ENCODE results near the gene GGT1.
"Not testable (repeated sequence)": the region's sequence is repeated elsewhere in the genome, so short reads cannot be mapped to it uniquely, and the experiment has no call there.

The GGT1 gene

DNA sequence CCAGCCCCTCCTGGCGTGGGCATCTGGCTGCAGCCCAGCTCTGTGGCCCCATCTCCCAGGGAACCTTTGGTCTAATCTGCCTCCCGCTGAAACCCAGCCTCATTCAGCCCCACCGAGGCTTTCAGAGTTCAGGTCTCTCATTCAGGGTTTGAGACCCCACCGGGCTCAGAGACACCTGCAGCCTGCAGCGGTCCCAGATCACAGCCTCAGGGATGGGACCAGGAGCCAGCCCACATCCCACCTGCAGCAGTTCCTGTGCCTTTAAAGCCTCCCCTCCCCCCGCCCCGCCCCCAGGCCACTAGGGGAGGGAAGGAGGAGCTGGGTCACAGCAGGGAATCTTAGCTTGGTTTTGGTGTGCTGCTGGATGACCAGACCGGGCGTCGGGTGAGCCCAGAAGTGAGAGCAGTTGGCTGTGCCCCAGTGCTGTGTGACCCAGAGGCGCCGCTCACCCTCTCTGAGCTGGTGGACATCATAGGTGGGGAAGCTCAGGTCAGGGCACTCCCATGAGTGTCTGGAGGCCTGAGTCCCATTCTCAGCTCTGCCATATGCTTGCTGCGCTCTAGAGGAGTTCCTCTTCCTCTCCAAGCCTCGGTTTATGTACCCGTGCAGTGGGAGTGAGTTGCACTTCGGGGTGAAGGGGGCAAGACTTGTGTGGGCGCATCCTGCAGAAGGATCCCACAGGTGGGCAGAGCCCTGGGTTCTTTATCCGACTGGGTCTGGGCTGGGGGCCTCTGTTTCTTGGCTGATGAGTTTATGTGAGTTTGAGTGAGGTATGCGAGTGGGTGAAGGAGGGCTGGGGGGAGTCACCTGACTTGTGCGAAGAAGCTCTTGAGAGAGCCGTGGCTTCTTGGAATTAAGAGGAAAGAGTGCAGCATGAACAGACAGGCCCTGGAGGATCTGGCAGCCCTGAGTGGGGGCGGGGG lies at the start of gene GGT1:
TSS of gene GGT1 (plus strand) at position 347 of the 923 bp plus-strand sequence. CDS start 7,889 bp downstream, outside the sequence.
- DNase-seq (ENCODE audit: low spot score), result not testable (repeated sequence)

DNA sequence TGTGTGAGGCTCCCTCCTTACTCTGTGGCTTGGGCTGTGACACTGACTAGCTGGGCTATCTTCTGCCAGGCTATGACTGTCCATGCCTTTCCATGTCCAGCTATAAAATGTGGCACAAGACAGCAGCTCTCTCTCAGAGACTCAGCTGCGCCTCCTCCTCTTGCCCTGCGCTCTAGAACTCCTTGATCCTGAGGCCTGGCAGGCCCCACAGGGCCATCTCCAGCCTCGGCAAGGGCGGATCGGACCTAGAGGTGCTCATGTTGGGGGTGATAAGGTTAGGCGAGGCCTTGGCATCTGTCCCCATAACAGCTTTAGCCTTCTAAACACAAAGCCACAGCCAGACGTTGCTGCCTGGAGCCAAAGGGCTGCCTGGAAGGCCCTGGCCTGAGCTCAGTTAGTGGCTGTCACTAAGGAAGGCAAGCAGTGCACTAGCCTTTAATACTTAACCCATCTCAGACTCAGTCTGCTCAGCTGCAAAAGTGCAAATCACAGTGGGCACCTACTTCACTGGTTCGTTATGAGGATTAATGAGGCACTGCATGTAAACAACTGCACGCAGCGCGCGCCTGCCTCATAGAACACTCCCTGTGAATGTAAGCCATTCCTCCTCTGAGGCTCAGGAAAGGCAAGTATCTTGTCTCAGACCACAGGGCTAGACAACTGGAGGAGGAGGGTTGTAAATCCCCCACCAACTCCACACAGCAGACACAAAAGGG lies 49.2 kb upstream of the GGT1 start:
- no peak for DNase-seq (ENCODE audit: low spot score)

- DNase-seq (ENCODE audit: low spot score), result no peak
These were observed 48.5 kb upstream of the GGT1 start, which contains the start of gene GUCD1 for GRCh38 chr22:24554313-24555164. Gene GUCD1, minus strand, starts transcription at chr22:24555138. Its CDS starts 147 bp downstream, at chr22:24554991.

DNA sequence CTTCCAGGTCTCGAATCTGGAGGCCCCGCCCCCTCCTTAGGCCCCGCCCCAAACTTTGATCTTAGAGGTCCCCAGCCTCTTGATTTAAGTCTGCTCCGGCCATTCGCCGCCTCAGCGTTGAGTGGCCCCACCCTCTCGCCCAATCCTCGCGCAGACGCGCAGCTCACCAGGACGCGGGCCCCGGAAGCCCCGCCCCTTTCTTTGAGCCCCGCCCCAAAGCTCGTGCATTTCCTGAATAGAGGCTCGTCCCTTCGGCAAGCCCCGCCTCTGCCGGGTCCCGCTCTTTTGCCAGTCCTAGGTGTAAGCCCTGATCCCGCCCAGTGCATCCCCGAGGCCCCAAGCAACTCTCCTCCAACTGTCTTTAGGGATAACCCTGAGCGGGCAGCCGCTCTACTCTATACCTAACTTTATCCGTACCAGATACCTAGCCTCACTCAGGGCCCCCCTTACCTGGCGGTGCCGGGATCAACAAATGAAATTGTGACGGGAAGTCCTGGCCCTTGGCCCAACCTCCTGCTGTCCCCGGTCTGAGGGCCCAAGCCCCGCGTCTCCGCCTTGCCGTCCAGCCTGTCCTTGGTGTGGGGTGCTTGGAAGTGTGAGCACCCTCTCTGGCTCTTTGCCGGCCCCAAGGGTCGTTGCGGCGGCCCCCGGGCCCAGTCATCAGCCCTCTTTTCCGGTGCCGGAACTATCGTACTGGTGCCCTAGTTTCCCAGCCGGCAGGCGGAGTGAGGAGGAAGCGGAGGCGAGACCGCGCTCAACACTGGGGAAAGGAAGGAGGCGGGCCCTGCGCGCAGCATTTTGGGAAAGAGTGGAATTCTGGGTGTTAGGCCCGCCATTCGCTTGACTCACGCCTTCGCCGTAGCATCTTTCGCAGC lies 47.6 kb upstream of the GGT1 start, which contains the start of gene SNRPD3:
TSS of gene SNRPD3 (plus strand) at position 835 of the 875 bp plus-strand sequence. CDS start 1,676 bp downstream, outside the sequence.
- peak; percentile 99 for DNase-seq (ENCODE audit: low spot score)

- no peak for DNase-seq (ENCODE audit: low spot score)
These were observed 43.5 kb upstream of the GGT1 start for GRCh38 chr22:24559471-24559870.

DNA sequence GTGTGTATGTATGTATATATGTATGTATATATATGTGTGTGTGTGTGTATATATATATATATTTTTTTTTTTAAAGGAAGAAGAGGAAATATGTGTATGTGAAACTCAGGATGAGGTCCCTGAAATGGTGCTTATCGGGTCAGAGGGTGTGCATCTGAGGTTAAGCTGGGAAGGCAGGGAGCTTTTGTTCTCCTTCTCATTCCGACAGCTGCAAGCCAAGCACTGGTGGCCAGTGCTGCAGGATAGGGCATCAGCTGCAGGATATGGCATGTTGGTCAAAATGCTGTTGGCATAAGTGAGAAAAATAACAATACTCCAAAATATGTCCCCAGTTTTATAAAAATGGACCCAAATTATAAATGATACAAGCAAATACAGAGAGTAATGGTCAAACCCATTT lies 39.7 kb upstream of the GGT1 start:
- no peak for DNase-seq (ENCODE audit: low spot score)

- DNase-seq (ENCODE audit: low spot score), result no peak
These were observed 38.5 kb upstream of the GGT1 start for GRCh38 chr22:24564376-24565058.

GRCh38 chr22:24565077-24565476 lies 37.9 kb upstream of the GGT1 start:
- DNase-seq (ENCODE audit: low spot score), result no peak

DNA sequence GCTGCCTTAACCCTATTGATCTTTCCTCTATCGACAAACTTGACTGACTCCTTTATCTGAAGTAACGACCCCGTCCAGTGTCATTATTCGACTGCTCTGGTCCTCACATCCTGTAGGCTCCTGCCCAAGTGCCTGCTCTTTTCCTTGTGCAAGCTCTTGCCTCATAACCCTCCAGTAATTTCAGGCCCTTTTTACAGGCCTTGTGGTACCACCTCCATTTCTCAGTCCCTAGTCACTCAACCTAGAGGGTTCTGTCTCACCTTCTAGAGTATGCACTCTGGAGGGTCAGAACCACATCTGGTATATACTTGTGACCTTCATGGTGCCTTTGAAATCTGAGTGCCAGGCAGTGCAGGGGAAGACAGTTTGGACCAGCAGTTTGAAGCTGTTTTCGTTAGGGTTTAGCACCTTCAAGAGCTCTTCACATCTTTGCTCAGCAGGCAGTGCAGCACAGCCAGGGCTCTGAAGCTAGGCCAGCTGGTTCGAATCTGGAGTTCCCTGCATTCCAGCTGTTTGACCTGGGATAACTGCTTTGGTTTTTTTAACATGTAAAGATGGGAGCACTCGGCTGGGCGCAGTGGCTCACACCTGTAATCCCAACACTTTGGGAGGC lies 36.0 kb upstream of the GGT1 start:
- DNase-seq (ENCODE audit: low spot score), result no peak

GRCh38 chr22:24567668-24568067 lies 35.3 kb upstream of the GGT1 start:
- no peak for DNase-seq (ENCODE audit: low spot score)

DNA sequence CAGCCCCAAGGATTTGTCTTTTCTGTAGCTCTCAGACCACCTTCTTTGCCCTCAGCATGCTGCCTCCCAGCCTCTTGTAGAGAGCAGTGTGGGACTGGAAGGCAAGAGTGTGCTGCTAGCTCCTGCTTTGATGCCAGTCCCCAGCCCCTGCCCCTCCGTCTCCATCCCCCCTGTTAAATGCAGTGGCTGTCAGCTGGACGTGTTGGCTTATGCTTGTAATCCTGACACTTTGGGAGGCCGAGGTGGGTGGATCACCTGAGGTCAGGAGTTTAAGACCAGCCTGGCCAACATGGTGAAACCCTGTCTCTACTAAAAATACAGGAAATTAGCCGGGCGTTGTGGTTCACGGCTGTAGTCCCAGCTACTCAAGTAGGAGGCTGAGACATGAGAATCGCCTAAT lies 31.7 kb upstream of the GGT1 start:
- no peak for DNase-seq (ENCODE audit: low spot score)

DNA sequence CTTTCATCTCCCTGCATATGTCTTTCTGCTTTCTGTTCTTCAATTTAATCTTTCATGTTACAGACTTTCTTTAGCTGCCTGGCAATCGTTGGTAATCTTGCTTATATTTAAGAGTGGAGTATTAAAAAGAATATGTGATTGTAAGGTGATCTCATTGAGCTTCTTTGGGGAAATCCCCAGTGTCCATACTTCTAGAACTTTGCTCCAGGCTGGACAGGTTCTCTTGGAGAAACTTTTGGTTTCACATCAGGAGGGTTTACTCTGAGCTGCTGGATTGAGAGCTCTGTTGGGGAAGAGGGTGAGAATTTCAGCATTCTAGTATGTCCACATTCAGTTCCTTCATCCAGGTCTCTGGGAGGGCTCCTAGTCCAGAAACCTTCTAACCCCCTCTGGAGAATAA lies 26.2 kb upstream of the GGT1 start:
- no peak for DNase-seq (ENCODE audit: low spot score)

DNA sequence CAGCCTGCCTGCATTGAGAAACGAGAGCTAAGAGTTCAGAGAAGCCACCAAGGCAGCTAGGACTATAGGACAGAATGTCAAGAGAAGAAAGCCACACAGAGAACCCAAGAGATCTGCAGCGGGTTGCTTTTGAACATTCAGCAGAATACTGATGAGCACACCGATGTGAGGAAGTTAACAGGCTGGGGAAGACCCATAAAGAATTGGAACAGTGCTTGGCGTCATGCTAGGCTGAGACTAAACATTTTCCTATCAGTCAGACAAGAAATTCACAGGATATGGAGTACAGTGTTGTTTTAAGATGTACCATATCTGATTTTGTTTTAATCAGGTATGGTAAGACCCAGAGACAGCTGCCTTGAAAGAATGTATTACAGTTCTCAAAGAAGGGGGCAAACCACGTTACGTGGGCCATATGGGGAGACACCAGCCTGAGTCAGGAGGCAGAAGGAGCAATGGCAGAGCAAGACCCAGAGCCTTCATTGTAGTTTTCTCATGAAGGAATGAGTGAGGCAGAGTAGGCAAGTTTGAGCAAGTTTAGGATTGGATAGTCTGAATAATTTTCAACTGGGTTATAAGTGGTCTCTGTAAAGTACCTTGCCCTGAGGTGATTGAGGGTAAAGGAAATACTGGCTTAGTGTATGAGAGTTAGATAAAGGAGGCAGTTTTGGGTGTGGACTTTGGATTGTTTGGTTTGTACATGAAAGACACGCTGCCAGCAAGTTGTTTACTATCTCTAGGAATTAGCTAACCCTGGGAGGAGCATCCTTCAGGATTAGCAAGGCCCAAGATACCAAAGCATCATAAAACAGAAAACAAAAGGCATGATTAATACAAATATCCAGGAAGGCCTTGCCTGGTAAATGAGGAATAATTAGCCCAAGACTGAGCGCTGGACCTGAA lies 24.4 kb upstream of the GGT1 start:
- no peak for DNase-seq (ENCODE audit: low spot score)

GRCh38 chr22:24579258-24579601 lies 23.8 kb upstream of the GGT1 start:
- DNase-seq (ENCODE audit: low spot score), result no peak

- DNase-seq (ENCODE audit: low spot score), result no peak
These were observed 22.7 kb upstream of the GGT1 start for GRCh38 chr22:24580276-24580675.

DNA sequence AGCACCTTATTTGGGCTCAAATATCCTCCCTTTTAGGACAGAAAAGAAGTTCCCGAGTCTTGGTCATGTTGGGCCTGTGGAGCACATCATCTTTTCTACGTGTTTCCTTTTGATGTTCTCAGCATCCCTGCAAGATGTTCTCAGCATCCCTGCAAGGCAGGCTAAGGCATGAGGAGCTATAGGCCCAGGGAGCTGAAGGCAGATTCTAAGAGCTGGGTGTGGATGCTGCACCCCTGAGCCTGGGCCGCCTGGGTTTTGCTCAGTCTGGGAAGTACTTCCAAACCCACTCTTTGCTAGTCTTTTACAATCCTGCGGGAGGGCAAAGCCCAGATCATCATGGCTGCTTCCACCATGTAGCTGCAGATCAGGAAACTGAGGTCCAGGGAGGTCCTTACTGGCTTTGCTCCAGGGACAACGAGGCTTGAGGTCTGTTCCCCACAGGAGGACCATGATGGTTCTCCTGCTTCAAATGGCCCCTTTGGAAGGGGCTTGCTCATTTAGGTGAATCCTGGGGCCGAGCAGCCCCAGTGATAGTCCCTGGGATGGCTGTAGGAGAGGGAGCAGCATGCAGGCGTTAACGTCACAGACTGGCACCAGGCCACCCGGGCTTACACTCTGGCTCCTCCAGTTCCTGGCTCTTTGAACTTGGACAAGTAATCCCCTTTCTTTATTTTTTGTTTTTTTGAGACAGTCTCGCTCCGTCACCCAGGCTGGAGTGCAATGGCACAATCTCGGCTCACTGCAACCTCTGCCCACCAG lies 20.8 kb upstream of the GGT1 start:
- DNase-seq (ENCODE audit: low spot score), result no peak

DNA sequence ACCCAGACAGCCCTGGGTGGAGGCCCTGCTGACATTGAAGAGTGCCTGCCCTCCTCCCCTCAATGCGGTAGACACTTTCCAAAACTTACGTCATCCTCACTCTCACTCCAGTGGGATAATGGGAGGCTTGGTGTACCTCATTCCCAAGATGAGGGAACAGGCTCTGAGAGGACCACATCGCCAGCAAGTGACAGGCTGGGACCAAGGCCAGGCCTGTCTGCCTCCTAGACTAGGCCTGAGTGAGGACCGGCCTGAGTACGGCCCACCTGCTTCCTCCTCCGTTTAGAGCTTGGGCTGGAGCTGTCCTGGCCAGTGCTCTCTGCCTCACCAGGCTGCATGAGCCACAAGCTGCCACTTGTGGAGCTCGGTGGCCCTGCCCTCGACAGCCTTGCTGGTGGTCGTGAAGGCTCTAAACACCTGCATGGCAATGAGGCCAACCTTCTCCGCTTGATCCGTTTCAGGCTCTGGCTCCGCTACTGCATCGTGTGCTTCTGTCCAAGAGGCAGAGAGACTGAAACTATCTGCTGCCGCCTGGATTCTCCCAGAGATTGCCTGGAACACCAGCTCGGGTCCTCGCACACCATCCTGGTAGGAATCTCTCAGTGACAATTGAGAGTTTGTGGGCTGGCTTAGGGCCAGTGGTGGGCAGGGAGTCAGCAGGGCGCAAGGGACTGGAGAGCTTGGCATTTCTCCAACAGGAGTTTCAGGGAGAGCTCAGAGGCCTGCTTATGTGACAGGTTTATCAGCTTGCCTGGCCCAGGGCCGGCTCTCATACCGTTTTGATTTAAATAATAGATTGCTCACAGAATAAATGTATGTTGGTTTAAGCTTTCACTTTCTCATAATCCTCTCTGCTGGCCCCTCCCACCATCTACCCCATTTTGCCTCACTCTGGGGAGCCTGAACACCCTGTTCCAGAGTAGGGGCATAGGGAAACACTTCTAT lies 19.5 kb upstream of the GGT1 start:
- no peak for DNase-seq (ENCODE audit: low spot score)
